IMR-90 (cell line): Measurements from ENCODE around the gene IL17B. TPM values are rescaled to one million over a fixed set of nuclear protein-coding genes. Genes with fewer than 3 reads are reported as not detected.
A peak's percentile ranks its signal among the peaks of the same experiment; 100 is the strongest.
"Not testable (repeated sequence)": the region's sequence is repeated elsewhere in the genome, so short reads cannot be mapped to it uniquely, and the experiment has no call there.

Source experiments
- ATAC-seq: fragments of 200-7000 bp; cut with Tn5 transposase; 2 replicates; pipeline ENCODE4 v1.9.1; 2020; ENCODE audit warnings: low read depth, mild to moderate bottlenecking, moderate library complexity
- BruUV-seq: library from RNA; stranded (reverse); fragments of 400-500 nt; replicated peaks from 2 replicates; lab custom pipeline; 2021; lab: Mats Ljungman, UMichigan
- CTCF ChIA-PET: fragments of 300-600 bp; formaldehyde crosslinking; extraction: SDS; loops from one replicate; lab custom pipeline; 2021; ENCODE audit warnings: antibody characterized with exemption; lab: Yijun Ruan, JAX
- POLR2A ChIA-PET: fragments of 300-600 bp; sonication (Branson Sonifier 250); formaldehyde crosslinking; loops from one replicate; lab custom pipeline; 2022; ENCODE audit warnings: antibody characterized with exemption; ENCODE audit not compliant: unreplicated experiment; lab: Charles Lee
- DNase-seq: peaks from one replicate; pipeline ENCODE4 v3.0.0; 2013
- H2AFZ ChIP-seq: replicated peaks from 2 replicates; pipeline ENCODE3; 2013; ENCODE audit warnings: low read length, mild to moderate bottlenecking; ENCODE audit not compliant: poor library complexity
- H2AK5ac ChIP-seq: 2 replicates; pipeline ENCODE4 v1.6.1; 2013; ENCODE audit warnings: low read depth, low read length, inconsistent platforms
- H2AK9ac ChIP-seq: replicated peaks from 2 replicates; pipeline ENCODE3; 2013; ENCODE audit warnings: mild to moderate bottlenecking, low read depth, low read length, moderate library complexity; ENCODE audit not compliant: poor library complexity
- H2BK120ac ChIP-seq: 2 replicates; pipeline ENCODE4 v1.6.1; 2013; ENCODE audit warnings: low read depth, low read length, inconsistent platforms
- H2BK15ac ChIP-seq: 3 replicates; pipeline ENCODE4 v1.6.1; 2013; ENCODE audit warnings: low read depth, low read length, inconsistent platforms
- H2BK20ac ChIP-seq: 2 replicates; pipeline ENCODE4 v1.6.1; 2013; ENCODE audit warnings: low read depth, mild to moderate bottlenecking, inconsistent platforms, low read length, moderate library complexity
- H2BK5ac ChIP-seq: 2 replicates; pipeline ENCODE4 v1.6.1; 2013; ENCODE audit warnings: mild to moderate bottlenecking, low read depth, low read length, inconsistent platforms; ENCODE audit not compliant: poor library complexity, severe bottlenecking
- H3K14ac ChIP-seq: replicated peaks from 2 replicates; pipeline ENCODE4 v1.6.1; 2013; ENCODE audit warnings: low read depth, low read length, inconsistent platforms
- H3K18ac ChIP-seq: 2 replicates; pipeline ENCODE4 v1.6.1; 2013; ENCODE audit warnings: low read depth, low read length, control low read depth
- H3K23ac ChIP-seq: 2 replicates; pipeline ENCODE4 v1.6.1; 2013; ENCODE audit warnings: low read depth, low read length, inconsistent platforms
- H3K27ac ChIP-seq: 2 replicates; pipeline ENCODE4 v1.5.1; 2013; ENCODE audit warnings: mild to moderate bottlenecking, control low read depth, low read length; ENCODE audit not compliant: insufficient read depth
- H3K27me3 ChIP-seq: 2 replicates; pipeline ENCODE4 v1.6.1; 2013; ENCODE audit warnings: low read length; ENCODE audit not compliant: control insufficient read depth, insufficient read depth
- H3K36me3 ChIP-seq: 2 replicates; pipeline ENCODE4 v1.6.1; 2013; ENCODE audit warnings: low read length, mixed read lengths; ENCODE audit not compliant: control insufficient read depth, insufficient read depth
- H3K4ac ChIP-seq: 2 replicates; pipeline ENCODE4 v1.6.1; 2013; ENCODE audit warnings: low read depth, low read length, inconsistent platforms
- H3K4me1 ChIP-seq: 2 replicates; pipeline ENCODE4 v1.6.1; 2013; ENCODE audit warnings: low read length, mixed read lengths; ENCODE audit not compliant: control insufficient read depth, insufficient read depth
- H3K4me2 ChIP-seq: 2 replicates; pipeline ENCODE4 v1.6.1; 2013; ENCODE audit warnings: low read depth, mild to moderate bottlenecking, control low read depth, low read length, moderate library complexity
- H3K4me3 ChIP-seq: 2 replicates; pipeline ENCODE4 v1.5.1; 2013; ENCODE audit warnings: low read depth, mild to moderate bottlenecking, control low read depth, low read length, moderate library complexity; ENCODE audit not compliant: insufficient read depth
- H3K56ac ChIP-seq: 2 replicates; pipeline ENCODE4 v1.6.1; 2013; ENCODE audit warnings: low read length, inconsistent platforms; ENCODE audit not compliant: insufficient read depth; ENCODE audit errors: extremely low read depth
- H3K79me1 ChIP-seq, 2 experiments: 2 replicates each; pipeline ENCODE4 v1.6.1; 2013; ENCODE audit warnings: low read length in 2 of 2, inconsistent platforms in 1 of 2, low read depth in 1 of 2
- H3K9ac ChIP-seq: 2 replicates; pipeline ENCODE4 v1.6.1; 2013; ENCODE audit warnings: low read depth, low read length, control low read depth
- H3K9me1 ChIP-seq: 2 replicates; pipeline ENCODE4 v1.6.1; 2013; ENCODE audit warnings: low read length, inconsistent platforms; ENCODE audit not compliant: insufficient read depth
- H3K9me3 ChIP-seq: 2 replicates; pipeline ENCODE4 v1.6.1; 2013; ENCODE audit warnings: low read length; ENCODE audit not compliant: control insufficient read depth, insufficient read depth
- H4K20me1 ChIP-seq: 2 replicates; pipeline ENCODE4 v1.6.1; 2013; ENCODE audit warnings: low read length, inconsistent platforms; ENCODE audit not compliant: insufficient read depth
- H4K5ac ChIP-seq: 2 replicates; pipeline ENCODE4 v1.6.1; 2013; ENCODE audit warnings: mild to moderate bottlenecking, low read depth, low read length, control low read depth
- H4K8ac ChIP-seq, 2 experiments: 2 replicates each; pipeline ENCODE4 v1.6.1; 2013; ENCODE audit warnings: low read depth in 2 of 2, low read length in 2 of 2, control low read depth in 1 of 2, inconsistent platforms in 1 of 2
- H4K91ac ChIP-seq: 2 replicates; pipeline ENCODE4 v1.6.1; 2013; ENCODE audit warnings: low read depth, low read length, inconsistent platforms; ENCODE audit not compliant: insufficient read depth
- CEBPB ChIP-seq: IDR thresholded peaks from 2 replicates; pipeline ENCODE4 v1.6.1; 2012; ENCODE audit warnings: low read depth, low read length, improper control_type of control experiment
- CHD1 ChIP-seq: IDR thresholded peaks from 2 replicates; pipeline ENCODE4 v1.6.1; 2012; ENCODE audit warnings: low read depth, low read length, improper control_type of control experiment
- FOS ChIP-seq: fragments of 150-350 bp; IDR thresholded peaks from 2 replicates; pipeline ENCODE4 v1.6.1; 2016; ENCODE audit warnings: low read depth, low read length
- MAFK ChIP-seq: IDR thresholded peaks from 2 replicates; pipeline ENCODE4 v1.6.1; 2012; ENCODE audit warnings: low read depth, low read length, improper control_type of control experiment
- NFE2L2 ChIP-seq: fragments of 150-350 bp; IDR thresholded peaks from 2 replicates; pipeline ENCODE4 v1.6.1; 2016; ENCODE audit warnings: low read depth, mild to moderate bottlenecking, low read length
- POLR2A ChIP-seq: IDR thresholded peaks from 2 replicates; pipeline ENCODE4 v1.6.1; 2012; ENCODE audit warnings: mild to moderate bottlenecking, low read depth, low read length
- WGBS, 2 experiments: methylation state at CpG; one replicate each; pipeline versions ENCODE4 v1.1.5 to v1.1.7; 2013; ENCODE audit warnings: missing lambda C conversion rate in 2 of 2; ENCODE audit not compliant: insufficient read length in 1 of 2; ENCODE audit errors: extremely low coverage in 2 of 2; 5-methylcytosine and 5-hydroxymethylcytosine counted together
- dilution Hi-C: fragments of 300-500 bp; cut with HindIII; formaldehyde crosslinking; loops from one replicate; pipeline ENCODE4 v1.14.3; 2018; ENCODE audit warnings: low sequenced_read_pairs; ENCODE audit not compliant: unreplicated experiment
- in situ Hi-C: fragments of 300-500 bp; cut with MboI; formaldehyde crosslinking; loops from 3 replicates; pipeline ENCODE4 v1.14.3; 2019; ENCODE audit warnings: low sequenced_read_pairs, inconsistent platforms, mixed read lengths
- intact Hi-C: fragments of 100-400 bp; cut with micrococcal nuclease; formaldehyde crosslinking; loops from 2 replicates; pipeline ENCODE4 v1.10.0; 2022
- polyA plus RNA-seq, 3 experiments: library from polyadenylated mRNA; depleted of rRNA; stranded (reverse); fragments of >200 nt; gene quantifications; 2 replicates each; pipeline ENCODE4 v1.2.3, GENCODE V29; 2012; ENCODE audit warnings: low replicate concordance in 1 of 3
- total RNA-seq: library from RNA; depleted of rRNA; stranded (reverse); fragments of >200 nt; gene quantifications from 2 replicates; pipeline ENCODE4 v1.2.3, GENCODE V29; 2012

Gene IL17B
- total and polyA plus RNA-seq, 2 of the 4 experiments (the other 2 are of a cell fraction): 0.31 TPM; not detected in 1

DNA sequence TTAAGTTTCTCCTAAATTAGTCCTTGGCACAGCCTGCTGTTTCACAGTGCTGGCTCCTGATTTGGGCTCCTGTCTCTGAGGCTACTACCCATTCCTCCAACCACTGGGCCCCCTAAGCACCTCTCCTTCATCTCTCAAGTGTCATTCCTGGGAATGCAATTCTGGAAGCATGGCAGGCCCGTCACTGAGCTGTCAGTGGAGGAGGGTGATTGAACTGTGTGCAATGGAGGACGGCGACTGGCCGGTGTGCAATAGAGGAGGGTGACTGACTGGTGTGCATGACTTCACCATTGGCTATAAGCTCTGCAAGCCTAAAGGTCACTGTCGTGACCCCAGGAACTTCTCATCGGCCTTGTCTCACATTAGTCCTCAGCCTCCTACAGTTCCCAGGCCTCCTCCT lies 12.4 kb upstream of the IL17B start:
- Histone ChIP-seq H2AFZ (peak overlapping the region; percentile 24), H4K5ac (no peak overlapping the region), H4K20me1 (no peaks in the 10 kb centered on the region; the same call in 1 of the 2 replicates), H3K27me3 (no peaks in the 10 kb centered on the region), H3K36me3 (no peaks in the 10 kb centered on the region), H3K4me1 (peaks cover 14% of the 10 kb centered on the region), H3K23ac (no peak overlapping the region), H2BK120ac (no peak overlapping the region), H3K27ac (no peak overlapping the region), H3K79me1 (peaks cover 0 to 11% of the 10 kb centered on the region in 2 experiments; a peak in 1 of 4 replicates), H2AK9ac (no peak overlapping the region), H3K4me3 (no peak overlapping the region), H3K9ac (no peak overlapping the region), H4K8ac (no peak overlapping the region), H2AK5ac (no peak overlapping the region), H2BK15ac (no peak overlapping the region), H3K18ac (no peak overlapping the region), H3K14ac (no peak overlapping the region), H4K91ac (no peak overlapping the region), H3K56ac (no peak overlapping the region), H3K9me1 (peaks cover 13% of the 10 kb centered on the region), H3K4ac (no peak overlapping the region; the same call in 1 of the 2 replicates), H3K9me3 (peaks cover 2% of the 10 kb centered on the region), H2BK5ac (no peak overlapping the region), H3K4me2 (no peak overlapping the region), H2BK20ac (no peak overlapping the region)
- 76% methylated on average over 2 of the region's 6 CpGs; no CpG with 5 or more reads in 1 of the 2 experiments for WGBS, 2 experiments
- DNase-seq: no peak
- POLR2A ChIA-PET: no interaction called here
- TF ChIP-seq MAFK (no peak), CHD1 (no peak), FOS (no peak), NFE2L2 (no peak), CEBPB (no peak), POLR2A (no peak)
- CTCF ChIA-PET: no interaction called here
- dilution Hi-C loops (no loop called here), intact Hi-C loops (no loop called here), in situ Hi-C loops (no loop called here)
- BruUV-seq: no TSS peak
- ATAC-seq: no peak

DNA sequence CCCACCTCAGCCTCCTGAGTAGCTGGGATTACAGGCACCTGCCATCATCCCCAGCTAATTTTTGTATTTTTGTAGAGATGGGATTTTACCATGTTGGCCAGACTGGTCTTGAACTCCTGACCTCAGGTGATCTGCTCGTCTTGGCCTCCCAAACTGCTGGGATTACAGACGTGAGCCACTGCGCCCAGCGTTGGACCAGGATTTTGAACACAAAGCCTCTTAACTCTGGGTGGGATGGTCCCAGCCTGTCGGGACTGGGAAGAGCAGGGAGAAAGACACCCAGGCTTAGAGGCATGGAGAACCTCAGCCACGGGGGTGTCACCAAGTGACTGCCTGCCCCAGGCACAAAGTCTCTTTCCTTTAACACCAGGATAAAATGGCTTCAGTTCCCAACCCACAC lies 12.0 kb upstream of the IL17B start:
- DNase-seq, H2BK15ac ChIP-seq, H2BK20ac ChIP-seq, H2AK9ac ChIP-seq, H3K18ac ChIP-seq, H4K91ac ChIP-seq, H3K4ac ChIP-seq, CTCF ChIA-PET, BruUV-seq, H2BK120ac ChIP-seq, H3K27ac ChIP-seq, ATAC-seq, H3K9ac ChIP-seq, H4K8ac ChIP-seq, H3K36me3 ChIP-seq, H3K9me3 ChIP-seq, H3K4me3 ChIP-seq, H3K14ac ChIP-seq, H2AK5ac ChIP-seq, H2BK5ac ChIP-seq, dilution Hi-C loops, intact Hi-C loops, in situ Hi-C loops, H3K56ac ChIP-seq, H2AFZ ChIP-seq, H4K20me1 ChIP-seq, H3K4me2 ChIP-seq, POLR2A ChIA-PET, H3K23ac ChIP-seq, H3K27me3 ChIP-seq, H4K5ac ChIP-seq: not testable (repeated sequence)
- Histone ChIP-seq H3K79me1 (peaks cover 0 to 11% of the 10 kb centered on the region in 2 experiments; a peak in 1 of 4 replicates), H3K4me1 (peaks cover 16% of the 10 kb centered on the region), H3K9me1 (peaks cover 13% of the 10 kb centered on the region)
- WGBS, 2 experiments: no CpG with 5 or more reads among the region's 6 CpGs
